Effector memory CD4-positive, alpha-beta T cell (primary cell): Measurements from ENCODE around the gene CCR3.

ENCODE experiments used
- DNase-seq, 3 donors: peaks; one replicate each; pipeline ENCODE4 v3.0.0-alpha.2; 2020
- H3K27ac ChIP-seq: 2 replicates; pipeline ENCODE4 v1.7.0; 2013; ENCODE audit warnings: mild to moderate bottlenecking, low read length, moderate library complexity; ENCODE audit not compliant: insufficient read depth, poor library complexity, severe bottlenecking
- H3K27me3 ChIP-seq: replicated peaks from 2 replicates; pipeline ENCODE4 v1.7.0; 2013; ENCODE audit warnings: mild to moderate bottlenecking, low read length; ENCODE audit not compliant: insufficient read depth, control insufficient read depth, poor library complexity, severe bottlenecking
- H3K36me3 ChIP-seq: 2 replicates; pipeline ENCODE4 v1.7.0; 2013; ENCODE audit warnings: mild to moderate bottlenecking, low read length, moderate library complexity; ENCODE audit not compliant: control insufficient read depth, insufficient read depth
- H3K4me1 ChIP-seq: 2 replicates; pipeline ENCODE4 v1.7.0; 2013; ENCODE audit warnings: low read length, mild to moderate bottlenecking; ENCODE audit not compliant: control insufficient read depth, insufficient read depth, poor library complexity, severe bottlenecking
- H3K4me3 ChIP-seq: 2 replicates; pipeline ENCODE4 v1.7.0; 2013; ENCODE audit warnings: low read length, low read depth, mild to moderate bottlenecking; ENCODE audit not compliant: insufficient read depth, poor library complexity, severe bottlenecking
- H3K9me3 ChIP-seq: 2 replicates; pipeline ENCODE4 v1.7.0; 2013; ENCODE audit warnings: mild to moderate bottlenecking, low read length, moderate library complexity; ENCODE audit not compliant: control insufficient read depth

CCR3 gene

GRCh38 chr3:46312991-46313390, 70.7 kb downstream of the CCR3 start:
- Histone ChIP-seq H3K36me3 (no peaks in the 10 kb centered on the region), H3K27ac (no peak overlapping the region), H3K9me3 (no peaks in the 10 kb centered on the region), H3K27me3 (no peaks in the 10 kb centered on the region), H3K4me3 (no peak overlapping the region), H3K4me1 (no peaks in the 10 kb centered on the region)
- no peak for DNase-seq

- Histone ChIP-seq H3K4me3 (no peak overlapping the region), H3K27me3 (no peaks in the 10 kb centered on the region), H3K27ac (no peak overlapping the region), H3K4me1 (no peaks in the 10 kb centered on the region), H3K9me3 (no peaks in the 10 kb centered on the region), H3K36me3 (no peaks in the 10 kb centered on the region)
- DNase-seq = no peak
These were observed 72.3 kb downstream of the CCR3 start for GRCh38 chr3:46314517-46314916.

GRCh38 chr3:46316206-46316605, 73.9 kb downstream of the CCR3 start:
- H3K4me1 ChIP-seq = no peaks in the 10 kb centered on the region
- H3K27me3 ChIP-seq = no peaks in the 10 kb centered on the region
- H3K4me3 ChIP-seq = no peak overlapping the region
- H3K27ac ChIP-seq = no peak overlapping the region
- no peaks in the 10 kb centered on the region for H3K9me3 ChIP-seq
- H3K36me3 ChIP-seq = no peaks in the 10 kb centered on the region
- no peak for DNase-seq
